ENCODE results near the gene NUFIP1. TPM values are rescaled to one million over a fixed set of nuclear protein-coding genes. Genes with fewer than 3 reads are reported as not detected.

The NUFIP1 gene
- polyA plus RNA-seq, 3 donors = 12.9 to 14.9 (median 13.0) TPM

- DNase-seq (ENCODE audit: low read depth in 3 of 3, low spot score in 2 of 3) = no peak
Observed at GRCh38 chr13:44894001-44894770, 95.1 kb downstream of the NUFIP1 start.

Other genes with a start within 250 kb of the NUFIP1 start
- gene GPALPP1, start 67 bp upstream of the NUFIP1 start, polyA plus RNA-seq (ENCODE audit: insufficient read length in 3 of 3) = 10 to 100 TPM; 55.3 to 61.2 (median 58.1) TPM
- 10 to 100 TPM; 30.3 to 32.9 (median 32.5) TPM for gene GTF2F2, start 131.0 kb upstream of the NUFIP1 start, polyA plus RNA-seq (ENCODE audit: insufficient read length in 3 of 3)
- under 1 TPM; 0.25 to 0.83 (median 0.61) TPM for gene KCTD4, start 211.6 kb upstream of the NUFIP1 start, polyA plus RNA-seq (ENCODE audit: insufficient read length in 3 of 3)